ENCODE measurements around the gene MICAL2. TPM values are rescaled to one million over a fixed set of nuclear protein-coding genes. Genes with fewer than 3 reads are reported as not detected.

MICAL2 gene
- total RNA-seq, 1 donor from 2014 or later, result 34.8 TPM

DNA sequence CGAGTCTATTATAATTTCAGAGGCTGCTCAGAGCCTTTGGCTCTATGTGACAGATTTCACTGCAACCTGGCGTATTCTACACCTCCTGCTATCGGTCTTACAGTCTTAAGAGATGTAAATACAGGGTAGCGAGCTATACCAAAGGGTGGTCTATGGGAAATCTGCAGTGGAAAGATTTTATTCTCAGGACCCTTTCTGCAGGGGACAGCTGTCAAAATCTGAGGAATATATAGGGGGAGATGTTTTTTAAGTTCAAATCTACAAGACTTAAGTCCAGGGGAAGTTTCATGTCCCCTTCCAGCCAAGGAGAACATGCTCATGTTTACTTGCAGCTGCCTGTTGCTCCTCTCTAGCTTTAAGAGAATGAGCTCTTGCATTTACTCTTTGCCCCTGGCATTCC is 62.7 kb downstream of the MICAL2 start:
- ATAC-seq (ENCODE audit: poor library complexity) (no peak), DNase-seq (no peak)
- intact Hi-C loops (cut with DNase I), result no loop called here

DNA sequence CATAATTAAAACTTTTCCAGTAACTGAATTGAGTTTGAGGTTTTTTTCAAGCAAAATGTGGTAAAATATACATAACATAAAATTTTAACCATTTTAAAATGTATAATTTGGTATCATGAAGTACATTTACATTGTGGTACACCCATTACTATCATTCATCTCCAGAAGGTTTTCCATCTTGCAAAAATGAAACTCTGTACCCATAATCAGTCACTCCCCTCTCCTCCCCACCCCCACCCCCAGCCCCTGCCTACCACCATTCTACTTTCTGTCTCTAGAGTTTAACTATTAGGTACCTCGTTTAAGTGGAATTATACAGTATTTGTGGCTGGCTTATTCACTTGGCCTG is 63.7 kb downstream of the MICAL2 start:
- intact Hi-C loops (cut with DNase I), result no loop called here
- DNase-seq, result no peak
- no peak for ATAC-seq (ENCODE audit: poor library complexity)

DNA sequence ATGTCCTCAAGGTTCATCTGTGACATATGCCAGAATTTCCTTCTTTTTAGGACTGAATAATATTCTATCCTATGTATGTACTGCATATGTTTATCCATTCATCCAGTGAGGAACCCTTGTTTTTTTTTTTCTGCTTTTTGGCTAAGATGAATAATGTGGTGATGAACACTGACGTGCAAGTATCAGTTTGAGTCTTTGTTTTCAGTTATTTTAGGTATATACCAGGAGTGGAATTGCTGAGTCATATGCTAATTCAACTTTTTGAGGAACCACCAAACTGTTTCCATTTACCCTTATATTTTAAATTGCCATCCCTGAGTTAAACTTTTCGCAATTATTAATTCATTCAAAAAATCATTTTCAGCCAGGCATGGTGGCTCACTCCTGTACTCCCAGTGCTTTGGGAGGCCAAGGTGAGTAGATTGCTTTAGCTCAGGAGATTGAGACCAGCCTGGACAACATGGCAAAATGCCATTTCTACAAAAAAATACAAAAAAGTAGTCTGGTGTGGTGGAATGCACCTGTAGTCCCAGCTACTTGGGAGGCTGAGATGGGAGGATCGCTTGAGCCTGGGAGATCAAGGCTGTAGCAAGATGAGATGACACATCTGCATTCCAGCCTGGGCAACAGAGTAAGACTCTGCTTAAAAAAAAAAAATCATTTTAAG is 64.2 kb downstream of the MICAL2 start:
- intact Hi-C loops (cut with DNase I), result no loop called here
- ATAC-seq (ENCODE audit: poor library complexity), result no peak

DNA sequence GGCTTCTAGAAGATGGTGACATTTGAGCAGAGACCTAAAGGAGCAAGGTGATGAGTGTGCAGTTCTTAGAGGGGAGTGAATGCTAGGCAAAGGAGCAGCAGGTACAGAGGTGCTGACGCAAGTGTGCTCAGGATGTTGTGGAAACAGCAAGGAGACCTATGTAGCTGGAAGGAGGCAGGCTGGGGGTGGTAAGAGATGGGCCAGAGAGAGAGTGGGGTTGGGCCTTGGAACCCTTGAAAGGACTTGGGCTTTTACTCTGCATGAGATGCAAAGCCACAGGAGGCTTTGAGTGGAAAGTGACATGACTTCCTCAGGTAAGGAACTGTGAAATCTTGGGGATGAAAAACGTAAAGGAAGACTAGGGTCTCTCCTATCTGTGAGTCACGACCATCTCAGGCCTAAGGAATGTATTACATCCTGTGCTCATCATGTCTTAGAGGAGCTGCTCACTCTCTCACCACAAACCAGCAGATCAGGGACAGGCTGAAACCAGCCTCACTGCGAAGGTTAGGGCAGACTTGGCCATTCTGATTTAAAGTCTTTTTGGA is 65.4 kb downstream of the MICAL2 start:
- intact Hi-C loops (cut with DNase I), result no loop called here
- ATAC-seq (ENCODE audit: poor library complexity), result no peak
- no peak for DNase-seq

More for the DNA sequence above, 64.2 kb downstream of the MICAL2 start:
- DNase-seq, result no peak

DNA sequence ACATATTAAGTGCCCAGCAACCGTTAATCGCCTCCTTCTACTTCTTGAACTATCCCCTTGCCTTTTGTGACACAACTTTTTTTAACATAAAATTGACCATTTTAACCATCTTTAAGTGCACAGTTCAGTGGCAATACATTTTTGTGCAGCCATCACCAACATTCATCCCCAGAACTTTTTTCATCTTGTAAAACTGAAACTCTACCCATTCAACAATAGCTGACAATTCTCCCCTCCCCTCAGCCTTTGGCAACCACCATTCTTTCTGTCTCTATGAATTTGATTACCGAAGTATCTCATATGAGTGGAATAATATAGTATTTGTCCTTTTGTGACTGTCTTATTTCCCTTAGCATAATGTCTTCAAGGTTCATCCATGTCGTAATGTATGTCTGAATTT is 66.0 kb downstream of the MICAL2 start:
- ATAC-seq (ENCODE audit: poor library complexity), result no peak
- DNase-seq, result no peak
- intact Hi-C loops (cut with DNase I), result no loop called here

DNA sequence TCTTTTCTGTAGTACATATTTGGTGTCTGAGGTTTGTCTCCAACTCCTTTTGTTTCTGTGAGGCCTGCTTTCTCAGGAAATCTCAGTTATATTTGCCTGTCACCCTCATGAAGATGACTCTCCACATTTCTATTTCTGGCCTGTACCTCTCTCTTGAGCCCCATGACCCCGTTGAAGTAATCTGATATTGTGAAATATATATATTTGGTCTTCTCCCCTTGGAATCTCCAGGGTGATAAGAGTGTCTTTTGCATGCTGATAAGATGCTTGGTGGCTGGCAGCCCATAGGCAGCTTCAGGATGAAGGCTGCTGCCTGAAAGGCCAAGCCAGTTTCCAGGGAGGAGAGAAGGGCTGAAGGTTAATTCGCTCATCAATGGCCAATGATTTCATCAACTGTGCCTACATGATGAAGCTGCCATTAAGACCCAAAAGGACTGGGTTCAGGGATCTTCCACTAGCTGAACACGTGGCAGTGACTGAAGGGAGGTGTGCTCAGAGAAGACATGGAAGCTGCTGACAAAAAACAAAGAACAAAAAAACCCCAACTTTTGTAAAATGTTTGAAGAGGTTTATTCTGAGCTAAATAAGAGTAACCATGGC is 67.4 kb downstream of the MICAL2 start:
- intact Hi-C loops (cut with DNase I), result no loop called here
- DNase-seq (no peak), ATAC-seq (ENCODE audit: poor library complexity) (no peak)

DNA sequence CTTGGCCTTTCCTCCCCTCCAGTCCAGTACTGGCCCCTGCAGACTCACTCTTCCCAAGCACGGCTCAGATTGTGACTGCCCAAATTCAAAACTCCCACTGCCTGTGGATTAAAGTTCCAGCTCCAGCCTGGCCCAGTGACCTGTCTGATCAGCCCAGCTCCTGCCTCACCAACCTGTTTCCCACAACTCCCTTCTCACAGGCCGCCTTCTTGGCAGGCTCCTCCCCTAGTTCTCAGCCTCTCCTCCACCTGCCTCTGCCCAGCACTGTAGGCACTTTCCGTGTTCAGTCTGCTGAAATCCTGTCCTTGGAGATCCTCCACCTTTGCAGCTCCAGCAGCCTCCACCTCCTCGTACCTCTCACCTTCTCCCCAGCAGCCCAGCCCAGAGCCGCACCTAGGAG is 68.6 kb downstream of the MICAL2 start:
- ATAC-seq (ENCODE audit: poor library complexity), result peak; percentile 38
- intact Hi-C loops (cut with DNase I), result no loop called here
- no peak for DNase-seq

DNA sequence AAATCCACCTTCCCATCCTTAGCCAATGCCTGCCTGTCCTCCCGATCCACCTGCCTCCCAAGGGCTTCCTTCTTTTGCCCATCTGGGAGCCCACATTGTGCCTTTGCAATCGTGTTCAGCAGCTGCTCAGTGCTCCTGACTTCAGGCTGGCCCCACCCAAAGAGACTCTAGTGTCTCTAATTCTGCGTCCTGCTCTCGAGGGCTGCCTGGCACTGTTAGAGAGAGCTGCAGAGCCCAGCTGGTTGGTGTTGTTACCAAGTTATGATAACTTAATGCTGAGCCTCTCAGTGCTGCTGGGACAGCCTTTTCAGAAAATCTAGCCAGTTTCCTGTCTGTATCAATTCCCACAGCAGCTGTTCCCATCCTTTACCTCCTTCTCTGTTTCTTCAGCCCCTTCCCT is 69.1 kb downstream of the MICAL2 start:
- peak; percentile 49 for DNase-seq
- ATAC-seq (ENCODE audit: poor library complexity), result peak; percentile 66
- intact Hi-C loops (cut with DNase I), result no loop called here

DNA sequence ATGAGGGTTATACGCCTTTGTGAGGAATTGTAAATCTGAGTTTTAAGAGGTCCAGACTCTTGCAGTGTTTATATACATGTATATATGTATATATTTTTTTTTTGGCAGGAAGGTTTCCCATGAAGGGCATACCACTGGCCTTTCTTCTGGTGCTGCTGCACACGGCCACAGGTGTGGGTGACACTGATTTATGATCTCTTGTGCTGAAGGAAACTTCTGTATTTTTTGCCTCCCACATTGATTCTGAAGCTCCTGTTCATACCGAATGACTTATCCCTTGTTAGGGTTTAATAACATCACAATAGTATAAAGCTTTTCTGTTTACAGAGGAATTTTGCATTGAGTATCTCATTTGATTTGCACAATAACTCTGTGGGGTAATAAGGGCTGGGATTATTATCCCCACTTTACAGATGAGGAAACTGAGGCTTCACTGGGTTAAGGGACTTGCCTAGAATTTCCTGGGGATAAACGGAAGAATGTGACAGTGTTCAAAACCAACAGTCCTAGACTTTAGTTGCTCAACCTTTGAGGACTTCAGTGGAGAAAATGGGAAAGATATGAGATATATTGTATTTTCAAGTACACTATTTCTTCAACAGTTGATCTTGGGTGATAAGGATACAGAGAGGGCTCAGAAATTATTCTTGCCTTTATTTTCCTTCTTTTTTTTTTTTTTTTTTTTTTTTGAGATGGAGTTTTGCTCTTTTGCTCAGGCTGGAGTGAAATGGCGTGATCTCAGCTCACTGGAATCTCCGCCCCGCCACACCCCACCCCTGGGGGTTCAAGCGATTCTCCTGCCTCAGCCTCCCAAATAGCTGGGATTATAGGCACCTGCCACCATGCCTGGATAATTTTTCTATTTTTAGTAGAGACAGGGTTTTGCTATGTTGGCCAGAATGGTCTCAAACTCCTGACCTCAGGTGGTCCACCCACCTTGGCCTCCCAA is 70.1 kb downstream of the MICAL2 start:
- no peak for ATAC-seq (ENCODE audit: poor library complexity)
- DNase-seq, result no peak
- intact Hi-C loops (cut with DNase I), result no loop called here

DNA sequence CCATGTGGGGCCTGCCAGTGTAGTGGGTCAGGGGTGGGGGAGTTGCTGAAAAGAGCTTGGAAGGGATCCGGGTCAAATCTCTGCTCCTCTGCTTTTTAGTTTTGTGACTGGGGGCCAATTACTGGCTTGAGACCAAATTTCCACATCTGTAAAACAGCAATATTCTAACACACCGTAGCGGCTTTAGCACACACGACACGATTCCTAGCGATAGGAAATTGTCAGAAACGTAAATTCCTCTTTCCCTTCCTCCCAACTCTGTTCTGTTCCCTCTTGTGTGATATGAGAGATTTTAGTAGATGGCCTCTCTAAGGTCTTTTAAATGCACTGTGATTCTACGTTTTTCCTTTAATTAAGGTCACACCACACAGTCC is 71.9 kb downstream of the MICAL2 start:
- intact Hi-C loops (cut with DNase I), result no loop called here
- ATAC-seq (ENCODE audit: poor library complexity) (no peak), DNase-seq (no peak)

DNA sequence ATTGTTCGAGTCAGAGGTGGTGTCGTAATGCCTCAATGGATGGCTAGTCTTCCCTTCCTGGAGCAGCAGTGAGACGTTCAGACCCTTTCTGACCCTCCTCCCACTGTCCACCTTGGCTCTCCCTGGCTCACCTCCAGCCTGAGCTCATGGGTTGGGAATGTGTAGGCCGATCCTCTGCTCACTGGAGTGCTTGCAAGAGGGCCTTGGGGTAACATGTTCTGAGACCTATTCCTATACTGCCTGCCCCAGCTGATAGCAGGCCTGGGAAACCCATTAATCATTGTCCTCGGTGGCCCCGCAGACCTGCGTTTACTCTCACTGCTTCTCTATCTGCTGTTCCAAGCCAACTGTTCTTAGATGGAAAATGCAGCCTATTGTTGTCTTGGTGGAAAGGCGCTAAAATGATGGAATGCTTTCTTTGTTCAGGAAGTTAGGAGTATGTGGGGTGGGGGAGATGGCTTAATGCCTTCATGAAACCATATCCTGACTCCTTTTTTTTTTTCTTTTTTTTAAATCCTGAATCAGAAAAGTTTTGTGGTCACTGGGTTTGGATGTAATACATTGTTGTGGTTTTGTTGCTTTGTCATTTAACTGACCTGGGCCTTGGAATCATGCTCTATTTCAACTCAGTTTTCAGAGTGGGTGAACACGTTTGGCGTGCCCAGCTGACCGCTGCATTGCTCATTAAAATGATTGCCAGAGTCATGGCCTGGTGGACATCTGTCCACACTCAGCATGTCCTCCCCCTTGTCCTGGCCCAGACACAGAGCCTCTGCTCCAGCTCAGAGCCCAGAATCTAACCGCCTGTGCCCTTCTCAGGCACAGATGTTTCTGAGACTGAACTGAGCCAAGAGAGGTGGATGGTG is 72.5 kb downstream of the MICAL2 start:
- ATAC-seq (ENCODE audit: poor library complexity) (peak; percentile 76), DNase-seq (peak; percentile 68)
- intact Hi-C loops (cut with DNase I), result no loop called here

DNA sequence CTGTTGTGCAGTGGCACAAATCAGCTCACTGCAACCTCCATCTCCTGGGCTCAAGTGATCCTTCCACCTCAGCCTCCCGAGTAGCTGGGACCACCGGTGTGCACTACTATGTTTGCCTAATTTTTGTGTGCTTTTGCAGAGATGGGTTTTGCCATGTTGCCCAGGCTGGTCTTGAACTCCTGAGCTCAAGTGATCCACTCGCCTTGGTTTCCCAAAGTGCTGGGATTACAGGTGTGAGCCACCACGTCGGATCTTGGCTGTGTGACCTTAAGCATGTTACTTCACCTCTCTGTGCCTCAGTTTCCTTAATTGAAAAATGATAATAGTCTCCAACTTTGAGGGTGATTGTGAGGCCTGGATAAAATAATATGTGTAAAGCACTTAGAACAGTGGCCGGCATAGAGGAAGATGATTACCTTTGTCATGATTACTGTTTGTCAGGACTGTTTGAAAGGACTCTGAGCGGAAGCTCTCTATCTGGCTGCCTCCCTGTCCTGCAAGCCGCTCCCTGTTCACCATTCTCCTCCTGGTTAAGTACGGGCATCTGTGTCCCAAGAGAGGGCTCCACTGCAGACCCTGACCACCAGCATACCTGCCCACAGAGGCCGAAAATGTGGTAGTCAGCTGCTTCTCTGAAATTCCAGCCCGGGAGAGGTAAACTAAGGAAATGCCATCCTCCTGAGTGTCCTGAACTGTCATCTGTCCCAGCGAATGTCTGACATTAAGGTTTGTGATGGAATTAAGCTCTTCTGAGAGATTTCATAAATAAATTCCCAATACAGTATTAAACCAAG is 73.6 kb downstream of the MICAL2 start:
- ATAC-seq (ENCODE audit: poor library complexity), result no peak
- no peak for DNase-seq
- intact Hi-C loops (cut with DNase I), result no loop called here

DNA sequence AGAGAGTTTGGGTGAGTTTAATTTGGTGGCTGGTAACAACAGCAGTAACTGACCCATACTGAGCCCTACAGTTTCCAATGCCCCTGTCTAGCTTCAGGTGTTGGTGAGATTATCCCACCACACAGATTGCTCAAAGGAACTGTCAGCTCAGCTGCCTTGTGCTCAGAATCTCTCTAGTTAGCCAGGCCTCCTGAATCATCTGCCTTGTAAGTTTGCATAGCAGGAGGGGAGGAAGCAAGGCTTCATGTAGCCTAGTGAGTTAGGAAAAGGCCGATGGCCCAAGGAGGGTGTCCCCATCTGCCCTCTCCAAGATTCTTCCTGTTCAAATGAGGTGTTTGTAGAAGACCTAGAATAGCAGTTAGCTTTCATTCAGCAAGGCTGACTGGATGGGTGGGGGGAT is 74.3 kb downstream of the MICAL2 start:
- intact Hi-C loops (cut with DNase I), result no loop called here
- ATAC-seq (ENCODE audit: poor library complexity), result no peak
- no peak for DNase-seq

DNA sequence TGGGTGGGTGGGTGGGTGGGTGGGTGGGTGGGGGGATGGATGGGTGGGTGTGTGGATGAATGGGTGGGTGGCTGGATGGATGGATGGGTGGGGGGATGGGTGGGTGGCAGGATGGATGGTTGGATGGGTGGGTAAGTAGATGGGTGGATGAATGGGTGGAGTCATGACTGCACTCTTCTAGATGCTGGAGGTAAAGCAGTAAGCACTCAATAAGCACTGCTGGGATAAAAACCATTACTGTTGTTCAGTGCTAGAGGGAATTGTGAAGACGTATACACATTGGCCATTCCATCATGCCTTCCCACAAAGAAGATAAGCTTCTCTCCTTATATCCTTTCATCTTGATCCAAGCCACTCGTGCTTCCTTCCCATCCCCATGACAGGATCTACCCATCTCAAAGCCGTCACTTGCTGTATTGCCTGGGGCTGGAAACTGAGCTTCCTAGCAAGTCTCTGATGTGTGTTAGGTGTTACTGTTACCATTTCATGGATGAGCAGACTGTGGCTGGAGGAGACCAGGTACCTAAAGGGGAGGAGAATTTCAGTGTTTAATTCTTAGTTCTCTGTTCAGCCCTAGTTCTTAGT is 74.8 kb downstream of the MICAL2 start:
- ATAC-seq (ENCODE audit: poor library complexity), result no peak
- DNase-seq, result no peak
- intact Hi-C loops (cut with DNase I), result no loop called here

DNA sequence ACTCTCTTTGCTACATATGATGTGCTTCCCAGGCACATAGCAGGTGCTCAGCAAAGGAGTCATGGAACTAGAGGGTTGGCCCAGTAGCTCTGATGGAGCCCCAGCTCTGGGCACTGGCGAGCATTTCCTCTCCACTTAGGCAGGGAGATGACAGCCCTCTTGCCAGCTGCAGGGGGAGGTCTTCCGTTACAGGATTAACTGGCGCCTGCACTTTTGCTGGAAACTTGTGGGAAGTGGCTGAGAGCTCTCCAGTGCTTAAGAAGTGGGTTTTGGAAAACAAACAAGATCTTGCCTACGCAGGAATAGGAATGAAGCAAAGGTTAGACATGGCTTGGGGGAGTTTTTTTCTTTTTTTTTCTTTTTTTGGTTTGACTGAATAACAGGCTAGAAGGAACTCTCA is 75.5 kb downstream of the MICAL2 start:
- DNase-seq, result peak; percentile 45
- intact Hi-C loops (cut with DNase I), result no loop called here
- peak; percentile 27 for ATAC-seq (ENCODE audit: poor library complexity)

DNA sequence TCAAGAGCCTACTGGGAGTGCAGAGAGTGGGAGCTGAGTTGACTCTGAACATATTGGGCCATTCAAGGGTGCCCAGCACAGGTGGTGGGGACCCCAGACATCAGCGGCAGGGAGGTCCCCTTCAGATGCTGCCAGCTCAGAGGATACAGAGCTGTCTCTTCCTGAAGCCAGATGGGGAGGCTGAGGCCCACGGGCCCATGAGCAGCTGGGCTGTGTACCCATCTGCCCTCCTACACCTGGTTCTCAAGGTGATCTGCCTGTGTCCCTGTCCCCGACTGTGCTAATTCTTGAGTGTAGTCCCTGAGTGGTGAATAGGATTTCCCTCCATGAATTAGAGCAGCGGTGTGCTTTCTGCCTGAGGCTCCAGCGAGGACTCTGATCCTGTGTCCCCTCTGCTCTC is 76.3 kb downstream of the MICAL2 start:
- DNase-seq (no peak), ATAC-seq (ENCODE audit: poor library complexity) (no peak)
- intact Hi-C loops (cut with DNase I), result no loop called here

DNA sequence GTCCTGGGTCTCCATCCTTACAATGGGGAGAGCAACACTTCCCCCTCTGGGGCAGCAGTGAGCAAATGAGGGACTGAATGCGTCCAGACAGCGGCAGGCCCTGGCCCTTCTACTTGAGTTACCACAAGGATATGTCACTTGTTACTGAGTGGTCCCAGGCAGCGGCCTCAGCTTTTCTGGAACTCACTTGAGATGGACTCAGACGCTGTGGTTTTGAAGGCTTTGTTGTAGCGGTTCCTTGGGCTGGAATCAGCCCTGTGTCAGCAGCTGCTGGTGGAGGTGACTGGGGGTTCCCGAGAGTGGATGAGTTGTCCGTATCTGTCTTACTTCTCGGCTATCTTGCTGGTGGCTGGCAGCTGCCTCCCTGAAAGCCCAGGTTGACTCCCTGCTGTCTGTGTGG is 77.0 kb downstream of the MICAL2 start:
- intact Hi-C loops (cut with DNase I), result no loop called here
- no peak for DNase-seq
- no peak for ATAC-seq (ENCODE audit: poor library complexity)
